OCI-LY7 (cell line): Measurements from ENCODE around the gene PLD6.

Source experiments
- EZH2phosphoT487 ChIP-seq: fragments of 200-600 bp; sonication (generic); IDR thresholded peaks from 2 replicates; pipeline ENCODE4 v1.6.1; 2018; ENCODE audit warnings: low read depth, borderline replicate concordance, mild to moderate bottlenecking, mixed run types, antibody characterized with exemption, low read length, moderate library complexity, mixed read lengths
- TF ChIP-seq, protein P1 (sequence below): fragments of 200-600 bp; sonication (generic); conservative IDR thresholded peaks from 2 replicates; pipeline ENCODE4 v1.5.1; 2014; ENCODE audit warnings: mild to moderate bottlenecking, antibody characterized with exemption, low read length, moderate library complexity, mixed read lengths

DNA sequence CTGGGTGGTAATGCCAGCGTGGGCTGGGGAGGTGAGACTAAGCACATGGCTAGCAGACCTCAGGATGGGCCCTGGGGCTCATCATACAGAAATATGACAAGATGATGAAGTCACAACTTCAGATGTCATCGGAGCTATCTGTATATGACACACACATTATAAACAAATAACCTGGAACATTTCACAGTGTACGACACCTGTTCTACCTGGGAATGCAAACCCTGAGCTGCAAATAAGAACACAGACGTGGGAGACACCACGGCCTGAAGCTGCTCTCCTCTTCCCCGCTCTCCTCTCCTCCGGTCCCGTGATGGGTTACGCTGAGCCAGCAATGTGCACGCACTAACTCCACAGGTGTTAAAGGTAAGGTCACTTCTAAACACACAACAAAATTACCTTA, 4.9 kb downstream of the PLD6 start:
- TF ChIP-seq, protein P1, sequence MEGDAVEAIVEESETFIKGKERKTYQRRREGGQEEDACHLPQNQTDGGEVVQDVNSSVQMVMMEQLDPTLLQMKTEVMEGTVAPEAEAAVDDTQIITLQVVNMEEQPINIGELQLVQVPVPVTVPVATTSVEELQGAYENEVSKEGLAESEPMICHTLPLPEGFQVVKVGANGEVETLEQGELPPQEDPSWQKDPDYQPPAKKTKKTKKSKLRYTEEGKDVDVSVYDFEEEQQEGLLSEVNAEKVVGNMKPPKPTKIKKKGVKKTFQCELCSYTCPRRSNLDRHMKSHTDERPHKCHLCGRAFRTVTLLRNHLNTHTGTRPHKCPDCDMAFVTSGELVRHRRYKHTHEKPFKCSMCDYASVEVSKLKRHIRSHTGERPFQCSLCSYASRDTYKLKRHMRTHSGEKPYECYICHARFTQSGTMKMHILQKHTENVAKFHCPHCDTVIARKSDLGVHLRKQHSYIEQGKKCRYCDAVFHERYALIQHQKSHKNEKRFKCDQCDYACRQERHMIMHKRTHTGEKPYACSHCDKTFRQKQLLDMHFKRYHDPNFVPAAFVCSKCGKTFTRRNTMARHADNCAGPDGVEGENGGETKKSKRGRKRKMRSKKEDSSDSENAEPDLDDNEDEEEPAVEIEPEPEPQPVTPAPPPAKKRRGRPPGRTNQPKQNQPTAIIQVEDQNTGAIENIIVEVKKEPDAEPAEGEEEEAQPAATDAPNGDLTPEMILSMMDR: no peak
- no peak for TF ChIP-seq EZH2phosphoT487
